HG02885 (cell line): ENCODE data around the gene GDI2.
"Not testable (repeated sequence)": the region's sequence is repeated elsewhere in the genome, so short reads cannot be mapped to it uniquely, and the experiment has no call there.

Source experiments
- ATAC-seq: cut with Tn5 transposase; IDR thresholded peaks from one replicate; pipeline ENCODE4 v1.9.1; 2021; ENCODE audit warnings: mild to moderate bottlenecking; ENCODE audit not compliant: unreplicated experiment, poor library complexity

Gene GDI2

DNA sequence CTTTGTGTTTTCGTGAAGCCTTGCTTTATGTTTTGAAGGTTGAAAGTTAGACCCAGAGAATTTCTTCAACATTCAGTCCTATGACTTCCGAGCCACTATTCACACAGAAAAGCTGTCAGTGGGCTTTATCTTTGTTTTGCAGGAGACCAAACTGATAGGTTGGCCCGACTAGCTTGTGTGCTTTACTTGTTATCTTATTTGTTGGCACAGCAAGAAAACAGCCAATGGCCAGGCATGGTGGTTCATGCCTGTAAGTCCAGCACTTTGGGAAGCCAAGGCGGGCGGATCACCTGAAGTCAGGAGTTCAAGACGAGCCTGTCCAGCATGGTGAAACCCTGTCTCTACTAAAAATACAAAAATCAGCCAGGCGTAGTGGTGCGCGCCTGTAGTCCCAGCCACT, 16.0 kb upstream of the GDI2 start:
- no peak for ATAC-seq

DNA sequence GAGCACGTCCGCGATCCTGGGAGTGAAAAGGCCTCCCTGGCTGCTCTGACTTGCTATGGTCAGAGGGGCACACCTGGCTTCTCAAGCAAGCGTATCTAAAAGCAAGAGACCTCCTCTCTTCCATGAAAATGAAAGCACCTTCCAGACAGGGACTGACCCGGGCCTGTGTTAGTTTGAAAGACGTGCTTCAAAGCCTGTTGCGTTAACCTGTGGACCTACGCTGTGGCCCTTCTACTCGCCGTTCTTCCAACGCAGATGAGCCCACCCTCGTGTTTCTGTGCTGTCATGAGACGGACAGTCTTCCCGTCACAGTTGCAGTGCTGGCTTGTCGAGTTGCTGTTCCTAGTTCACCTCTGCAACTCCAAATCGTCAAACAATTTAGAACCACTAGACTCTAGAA, 15.5 kb upstream of the GDI2 start:
- ATAC-seq: no peak

DNA sequence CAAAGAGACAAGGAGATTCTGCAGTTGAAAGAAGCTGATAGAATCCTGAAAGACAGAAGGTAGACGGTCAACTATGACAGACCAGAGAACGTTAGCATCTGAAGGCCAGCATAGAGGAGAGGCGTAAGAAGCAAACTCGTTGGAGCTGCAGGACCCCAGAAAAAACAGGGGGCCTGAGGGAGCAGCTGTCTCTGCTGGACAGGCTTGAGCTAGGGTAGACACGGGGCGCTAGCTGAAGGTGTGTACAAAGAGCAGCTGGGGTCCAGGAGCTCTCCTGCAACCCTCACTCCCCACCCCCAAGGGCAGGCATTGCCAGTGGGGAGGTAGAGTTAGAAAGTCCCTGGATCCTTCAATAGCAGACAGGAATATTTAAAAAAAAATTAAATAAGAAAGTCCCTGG, 14.6 kb upstream of the GDI2 start:
- ATAC-seq: no peak

DNA sequence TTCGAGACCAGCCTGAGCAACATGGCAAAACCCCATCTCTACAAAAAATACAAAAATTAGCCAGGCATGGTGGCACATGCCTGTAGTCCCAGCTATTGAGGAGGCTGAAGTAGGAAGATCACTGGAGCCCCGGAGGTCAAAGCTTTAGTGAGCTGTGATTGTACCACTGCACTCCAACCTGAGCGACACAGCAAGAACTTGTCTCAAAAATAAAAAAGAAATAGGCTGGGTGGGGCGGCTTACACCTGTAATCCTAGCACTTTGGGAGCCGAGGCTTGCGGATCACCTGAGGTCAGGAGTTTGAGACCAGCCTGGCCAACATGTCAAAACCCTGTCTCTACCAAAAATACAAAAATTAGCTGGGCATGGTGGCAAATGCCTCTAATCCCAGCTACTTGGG, 13.3 kb upstream of the GDI2 start:
- ATAC-seq: not testable (repeated sequence)

DNA sequence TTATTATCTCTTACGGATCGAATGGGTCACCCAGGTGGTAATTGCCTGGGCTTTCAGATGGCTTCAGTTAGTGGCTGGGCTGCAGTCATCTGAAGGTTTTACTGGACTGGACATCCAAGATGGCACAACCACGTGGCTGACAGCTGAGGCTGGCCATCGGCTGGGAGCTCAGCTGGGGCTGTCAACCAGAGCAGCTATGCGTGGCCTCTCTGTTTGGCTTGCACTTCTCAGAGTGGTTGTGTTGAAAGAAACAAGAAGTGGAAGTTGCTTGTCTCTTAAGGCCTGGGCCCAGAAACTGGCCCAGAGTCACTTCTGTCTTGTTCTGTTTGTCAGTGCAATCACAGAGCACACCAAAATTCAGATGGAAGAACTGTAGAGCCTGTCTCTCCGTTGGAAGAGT, 5.7 kb upstream of the GDI2 start:
- peak; percentile 59 for ATAC-seq

DNA sequence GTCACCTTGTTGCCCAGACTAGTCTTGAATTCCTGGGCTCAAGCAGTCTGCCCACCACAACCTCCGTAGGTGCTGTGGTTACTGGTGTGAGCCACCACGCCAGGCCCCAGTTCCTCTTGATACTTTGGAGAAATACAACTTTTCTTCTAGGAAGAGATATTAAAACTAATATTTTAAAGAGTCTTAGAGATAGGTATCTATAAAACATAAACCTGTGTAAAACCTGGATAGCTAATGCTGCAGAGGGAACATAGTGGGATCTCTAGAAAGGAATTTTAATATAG, 4.8 kb upstream of the GDI2 start:
- ATAC-seq: no peak

DNA sequence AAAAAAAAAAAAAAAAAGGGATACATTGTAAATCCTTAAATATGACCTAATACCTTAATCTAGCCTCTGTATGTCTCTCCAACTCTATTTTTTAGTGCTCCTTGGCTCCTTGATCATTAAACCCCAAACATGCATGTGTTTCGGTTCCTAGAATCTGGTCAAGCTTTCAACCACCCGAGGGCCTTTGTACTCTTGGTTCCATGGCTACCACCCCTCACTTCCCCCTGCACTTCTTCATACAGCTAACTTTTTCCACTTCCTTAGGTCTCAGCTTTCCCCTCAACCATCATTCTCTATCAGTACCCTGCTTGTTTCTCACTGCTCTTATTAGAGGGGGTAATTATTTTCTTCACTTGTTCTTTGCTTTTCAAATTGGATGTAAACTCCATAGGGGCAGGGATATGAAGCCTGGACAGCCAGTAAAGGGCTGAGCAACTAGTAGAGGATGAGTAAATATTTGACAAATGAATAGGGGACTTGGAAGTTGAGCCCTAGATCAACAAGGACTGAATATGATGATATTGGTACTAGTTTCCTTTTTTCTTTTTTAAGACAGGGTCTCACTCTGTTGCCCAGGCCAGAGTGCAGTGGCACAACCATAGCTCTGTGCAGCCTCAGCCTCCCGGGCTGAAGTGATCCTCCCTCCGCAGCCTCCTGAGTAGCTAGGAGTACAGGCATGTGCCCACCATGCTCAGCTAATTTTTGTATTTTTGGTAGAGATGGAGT, 4.3 kb upstream of the GDI2 start:
- no peak for ATAC-seq

DNA sequence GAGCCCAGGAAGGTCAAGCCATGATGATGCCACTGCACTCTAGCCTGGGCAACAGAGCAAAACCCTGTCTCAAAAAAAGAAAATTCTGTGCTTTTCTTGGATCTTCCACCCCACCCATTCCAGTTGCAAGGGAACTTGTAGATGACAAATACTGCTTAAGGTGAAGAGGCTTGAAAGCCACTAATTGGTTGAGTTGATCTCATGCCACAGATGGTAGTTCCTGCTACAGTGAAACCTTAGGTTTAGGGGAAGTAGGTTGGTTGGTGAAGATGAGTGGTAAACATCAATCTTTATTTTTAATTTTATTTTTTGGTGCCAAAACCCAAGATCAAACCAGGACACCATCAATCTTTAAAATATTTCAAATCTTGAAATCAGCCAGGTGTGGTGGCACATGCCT, 2.9 kb upstream of the GDI2 start:
- no peak for ATAC-seq

DNA sequence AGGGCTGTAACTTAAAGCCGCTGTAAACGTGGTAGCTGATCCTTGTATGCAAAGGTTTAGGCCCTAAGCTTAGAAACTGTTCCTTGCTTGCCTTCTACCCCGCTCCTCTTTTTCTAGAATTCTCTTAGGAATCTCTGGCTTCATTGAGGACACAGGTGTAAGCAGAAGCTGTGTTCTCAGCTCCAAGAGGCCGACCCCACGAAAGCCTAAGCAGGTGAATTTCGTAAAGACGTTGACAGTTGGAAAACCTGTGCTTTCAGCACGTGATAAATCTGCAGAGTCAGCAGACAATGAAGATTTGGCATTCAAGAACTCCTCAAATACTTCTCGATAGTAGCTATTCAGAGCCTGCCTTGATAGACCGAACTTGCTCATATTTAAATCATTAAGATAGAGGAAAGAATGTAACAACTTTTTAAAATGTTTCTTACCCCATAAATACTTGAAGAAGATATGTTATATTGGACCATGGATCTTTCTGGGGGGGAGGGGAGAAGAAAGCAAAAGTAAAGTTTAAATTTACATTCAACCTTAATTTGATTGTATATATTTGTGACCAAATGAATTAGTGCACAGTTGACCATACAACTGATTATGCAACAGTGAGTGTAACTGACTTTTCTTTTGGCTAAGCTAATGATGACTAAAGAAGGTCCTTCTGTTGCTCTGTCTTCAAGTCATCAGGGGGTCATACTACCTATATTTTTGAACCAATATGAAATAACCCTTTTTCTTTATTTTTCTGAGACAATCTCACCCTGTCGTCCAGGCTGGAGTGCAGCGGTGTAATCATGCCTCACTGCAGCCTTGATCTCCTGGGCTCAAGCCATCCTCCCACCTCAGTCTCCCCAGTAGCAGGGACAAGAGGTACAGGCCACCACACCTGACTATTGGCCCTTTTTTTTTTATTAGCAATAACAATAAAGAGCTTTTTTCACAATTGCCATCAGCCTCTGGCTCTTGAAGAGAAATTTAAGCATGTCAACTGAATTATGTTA, 1.2 kb upstream of the GDI2 start:
- no peak for ATAC-seq

DNA sequence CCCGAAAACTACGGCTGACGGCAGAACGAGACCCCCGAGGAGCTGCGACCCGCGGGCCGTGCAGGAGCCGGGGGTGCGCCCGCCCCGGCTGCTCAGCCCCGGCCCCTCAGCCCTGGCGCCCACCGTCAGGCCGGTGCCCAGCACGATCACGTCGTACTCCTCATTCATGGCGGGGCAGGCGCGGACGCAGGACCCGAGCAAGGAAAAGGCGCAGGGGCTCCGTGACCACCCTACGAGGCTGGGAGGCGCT, 218 bp downstream of the GDI2 start:
- ATAC-seq: peak; percentile 23

DNA sequence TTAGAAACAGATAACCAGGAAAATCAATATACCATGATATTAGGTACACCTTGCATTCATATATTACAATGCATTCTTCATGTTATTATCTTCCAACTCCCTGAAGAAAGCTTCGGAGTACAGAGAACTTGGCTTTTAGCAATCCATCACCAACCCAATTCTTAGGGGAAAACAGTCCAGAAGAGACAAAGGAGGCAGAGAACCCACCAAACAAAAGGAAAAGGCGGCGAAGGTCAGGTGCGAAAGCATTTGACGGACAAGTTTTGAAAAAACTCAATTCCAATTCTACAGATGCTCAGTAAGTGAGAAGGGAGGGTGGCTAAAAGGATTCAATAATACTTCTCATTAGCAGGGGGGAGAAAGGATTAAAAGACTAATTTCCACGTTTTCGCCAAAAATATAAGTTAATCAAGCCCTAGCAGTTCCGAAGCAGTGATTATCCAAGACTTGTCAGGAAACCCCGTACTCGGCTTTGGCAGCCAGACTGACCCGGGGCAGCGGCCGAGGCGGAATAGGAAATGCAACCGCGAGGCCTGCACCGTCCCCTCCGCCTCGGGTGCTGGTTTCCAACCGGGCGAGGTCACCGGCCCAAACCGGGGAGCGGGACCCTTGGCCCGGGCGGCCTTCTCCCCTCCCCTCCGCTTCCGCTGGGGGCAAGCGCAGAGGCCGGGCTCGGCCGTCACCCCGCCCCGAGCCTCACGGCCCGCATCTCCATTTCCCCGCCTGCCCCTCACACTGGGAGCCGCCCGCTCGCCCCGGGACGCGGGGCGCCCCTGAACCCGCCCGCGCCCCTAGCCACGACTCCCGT, 747 bp downstream of the GDI2 start:
- ATAC-seq: peak; percentile 24

DNA sequence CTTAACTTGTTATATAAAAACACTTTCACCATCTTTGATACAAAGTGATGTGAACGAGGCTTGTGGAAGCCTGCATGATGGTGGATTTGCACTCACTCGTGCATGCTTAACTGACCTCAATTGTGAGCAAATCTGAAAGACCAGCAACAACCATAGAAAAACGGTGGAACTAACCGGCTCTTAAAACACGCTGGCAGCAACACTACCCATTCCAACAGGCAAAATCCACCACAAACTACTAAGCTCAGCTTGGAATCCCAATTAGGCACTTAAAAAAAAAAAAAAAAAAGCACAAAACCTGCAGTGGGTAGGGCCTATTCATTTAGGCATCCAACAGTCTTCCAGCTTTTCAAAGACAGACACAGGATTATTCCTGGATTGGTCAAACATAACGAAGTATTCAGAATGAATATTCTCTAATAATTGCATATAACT, 1.8 kb downstream of the GDI2 start:
- ATAC-seq: no peak

DNA sequence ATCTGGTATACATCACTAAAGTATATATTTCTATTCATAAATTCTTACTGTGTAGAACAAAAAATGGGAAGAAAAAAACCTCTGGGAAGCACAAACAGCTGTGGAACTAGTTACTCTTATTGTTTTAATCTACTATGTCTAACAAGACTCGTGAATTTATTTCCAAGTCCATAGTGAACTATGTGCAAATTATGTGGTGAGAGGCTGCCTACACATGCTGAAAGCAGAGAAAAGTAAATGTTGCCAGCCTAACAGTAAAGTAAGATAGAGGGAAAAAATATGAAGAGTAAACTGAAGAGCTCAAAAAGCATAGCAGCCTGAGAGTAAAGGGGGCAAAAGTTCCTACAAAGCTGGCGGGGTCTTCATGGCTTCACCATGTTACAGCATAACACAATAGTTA, 3.0 kb downstream of the GDI2 start:
- ATAC-seq: no peak

DNA sequence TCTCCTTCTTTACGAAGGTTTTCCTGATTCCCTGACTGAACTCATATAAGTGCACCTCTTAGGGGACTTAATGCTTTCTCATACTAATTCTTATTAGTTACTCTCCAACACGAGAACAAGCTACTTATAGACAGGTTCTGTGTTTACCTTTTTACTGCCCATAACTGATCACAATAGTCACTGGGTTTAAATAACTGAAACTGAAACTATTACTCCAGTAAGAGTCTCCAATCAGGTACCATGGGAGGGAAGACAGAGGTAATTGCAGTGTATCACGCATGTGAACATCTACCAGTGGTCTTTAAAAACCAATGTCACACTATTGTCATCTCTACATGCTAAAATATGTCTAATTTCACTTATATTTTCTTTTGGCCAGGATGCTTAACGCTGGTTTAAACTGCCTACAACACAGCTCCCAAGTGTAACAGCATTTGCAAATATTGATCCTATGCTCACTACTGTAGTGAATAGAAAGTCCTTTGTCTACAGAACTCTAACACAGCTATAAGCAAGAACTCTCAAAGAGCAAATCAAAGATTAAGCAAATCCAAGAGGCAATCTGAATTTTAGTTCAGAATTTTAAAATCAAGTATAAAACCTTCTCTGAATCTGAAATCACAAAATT, 3.6 kb downstream of the GDI2 start:
- ATAC-seq: no peak

DNA sequence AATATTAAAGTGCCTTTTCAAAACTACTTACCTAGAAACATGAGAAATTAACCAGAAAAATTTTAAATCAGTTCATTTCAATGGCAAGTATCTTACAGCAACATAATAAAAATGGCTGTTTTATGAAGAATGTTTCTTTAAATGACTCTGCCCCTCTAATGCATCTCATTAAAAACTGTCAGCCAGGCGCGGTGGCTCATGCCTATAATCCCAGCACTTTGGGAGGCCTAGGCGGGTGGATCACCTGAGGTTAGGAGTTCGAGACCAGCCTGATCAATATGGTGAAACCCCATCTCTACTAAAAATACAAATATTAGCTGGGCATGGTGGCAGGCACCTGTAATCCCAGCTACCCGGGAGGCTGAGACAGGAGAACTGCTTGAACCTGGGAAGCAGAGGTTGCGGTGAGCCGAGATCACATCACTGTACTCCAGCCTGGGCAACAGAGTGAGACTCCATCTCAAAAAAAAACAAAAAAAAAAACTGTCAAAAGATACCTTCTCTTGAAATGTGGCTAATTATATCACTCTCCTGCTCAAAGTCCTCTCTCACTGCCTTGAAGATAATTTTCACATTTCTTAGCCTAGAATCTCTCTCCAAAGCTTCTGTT, 4.3 kb downstream of the GDI2 start:
- ATAC-seq: not testable (repeated sequence)

DNA sequence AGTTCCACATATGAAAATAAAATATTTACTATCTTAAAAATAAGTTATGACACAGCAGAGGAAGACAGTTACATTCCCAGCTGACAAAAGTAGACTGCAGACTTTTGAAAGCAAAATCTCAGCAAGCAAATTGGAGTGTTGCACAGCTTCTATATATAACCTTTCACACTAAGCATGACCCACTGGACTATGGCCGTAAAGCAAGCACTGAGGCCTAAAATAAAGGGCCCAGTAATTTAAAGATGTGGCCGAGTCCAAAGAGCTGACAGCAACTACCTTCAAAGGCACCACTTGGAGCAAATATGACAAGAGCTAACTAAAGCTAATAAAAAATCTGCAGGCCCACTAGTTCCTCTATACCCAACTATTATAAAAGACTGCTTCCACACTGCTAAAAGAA, 6.5 kb downstream of the GDI2 start:
- no peak for ATAC-seq

DNA sequence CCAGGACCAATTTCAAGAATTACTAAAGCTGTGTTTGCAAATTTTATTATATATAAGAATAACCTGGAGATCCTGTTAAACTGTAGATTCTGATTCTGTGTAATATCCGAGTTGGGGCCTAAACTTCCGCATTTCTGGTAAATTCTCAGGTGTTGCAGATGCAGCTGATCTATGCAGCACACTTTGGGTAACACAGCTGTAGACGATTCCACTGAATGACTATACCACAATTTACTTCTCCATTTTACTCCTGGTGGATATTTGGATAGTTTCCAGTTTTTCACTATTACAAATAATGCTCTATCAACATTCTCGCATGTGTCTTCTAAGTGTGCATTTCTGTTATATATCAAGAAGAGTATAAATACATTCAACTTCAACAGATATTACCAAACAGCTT, 7.5 kb downstream of the GDI2 start:
- ATAC-seq: no peak

DNA sequence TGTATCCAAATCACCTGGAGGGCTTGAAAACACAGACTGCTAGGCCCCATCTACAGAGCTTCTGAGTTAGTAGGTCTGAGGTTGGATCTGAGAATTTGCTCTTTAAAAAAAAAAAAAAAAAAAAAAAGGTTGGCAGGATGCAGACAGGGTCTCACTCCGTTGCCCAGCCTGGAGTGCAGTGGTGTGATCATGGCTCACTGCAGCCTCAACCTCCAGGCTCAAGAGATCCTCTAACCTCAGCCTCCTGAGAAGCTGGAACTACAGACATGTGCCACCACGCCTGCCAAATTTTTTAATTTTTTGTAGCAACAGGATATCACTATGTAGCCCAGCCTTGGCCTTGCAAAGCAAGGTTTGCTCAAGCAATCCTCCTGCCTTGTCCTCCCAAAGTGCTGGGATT, 8.0 kb downstream of the GDI2 start:
- no peak for ATAC-seq

DNA sequence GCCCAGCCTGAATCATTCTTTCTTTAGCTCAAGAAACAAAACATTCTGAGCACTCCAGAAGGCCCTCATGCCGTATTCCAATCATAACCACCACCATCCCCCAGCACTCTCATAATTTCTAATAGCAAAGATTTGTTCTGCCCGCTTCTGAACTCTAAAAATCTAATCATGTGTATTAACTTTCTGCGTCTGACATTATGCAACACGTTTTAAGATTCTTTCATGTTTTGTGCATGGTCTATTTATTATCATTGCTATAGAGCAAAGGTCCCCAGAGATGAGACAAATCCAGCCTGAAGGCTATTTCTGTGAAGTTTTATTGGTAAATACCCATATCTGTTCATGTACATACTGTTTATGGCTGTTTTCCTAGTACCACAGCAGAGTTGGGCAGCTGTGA, 8.8 kb downstream of the GDI2 start:
- ATAC-seq: no peak

DNA sequence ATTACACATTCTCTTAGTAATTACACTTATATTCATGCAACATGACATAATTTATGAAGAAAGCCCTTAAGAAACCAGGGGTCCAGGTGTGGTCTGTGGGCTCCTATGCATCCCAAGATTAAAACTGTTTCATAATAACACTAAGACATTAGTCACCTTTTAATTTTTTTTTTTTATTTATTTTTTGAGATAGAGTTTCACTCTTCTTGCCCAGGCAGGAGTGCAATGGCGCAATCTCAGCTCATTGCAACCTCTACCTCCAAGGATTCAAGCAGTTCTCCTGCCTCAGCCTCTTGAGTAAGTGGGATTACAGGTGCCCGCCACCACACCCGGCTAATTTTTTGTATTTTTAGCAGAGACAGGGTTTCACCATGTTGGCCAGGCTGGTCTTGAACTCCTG, 12.5 kb downstream of the GDI2 start:
- ATAC-seq: no peak
